ENCODE measurements around the gene RBMS1.
"Not testable (repeated sequence)": the region's sequence is repeated elsewhere in the genome, so short reads cannot be mapped to it uniquely, and the experiment has no call there.

Gene RBMS1

DNA sequence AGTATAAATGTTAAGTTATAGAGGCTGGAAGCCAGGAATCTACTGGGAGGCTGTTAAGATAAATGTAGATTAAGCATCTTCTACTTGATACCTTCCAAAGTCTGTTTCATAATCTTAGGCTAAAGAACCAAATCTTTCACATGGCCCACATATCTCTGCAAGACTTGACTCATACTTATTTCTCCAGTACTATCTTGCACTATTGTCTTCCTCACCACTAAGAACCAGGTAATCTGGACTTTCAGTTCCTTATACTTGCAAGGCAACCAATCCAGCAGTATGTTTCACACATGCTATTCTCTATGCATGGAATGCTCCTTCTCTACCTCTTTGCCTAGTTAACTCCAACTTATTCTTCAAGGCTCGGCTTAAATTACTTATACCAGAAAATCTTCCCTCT lies 62.2 kb downstream of the RBMS1 start:
- DNase-seq = no peak

DNA sequence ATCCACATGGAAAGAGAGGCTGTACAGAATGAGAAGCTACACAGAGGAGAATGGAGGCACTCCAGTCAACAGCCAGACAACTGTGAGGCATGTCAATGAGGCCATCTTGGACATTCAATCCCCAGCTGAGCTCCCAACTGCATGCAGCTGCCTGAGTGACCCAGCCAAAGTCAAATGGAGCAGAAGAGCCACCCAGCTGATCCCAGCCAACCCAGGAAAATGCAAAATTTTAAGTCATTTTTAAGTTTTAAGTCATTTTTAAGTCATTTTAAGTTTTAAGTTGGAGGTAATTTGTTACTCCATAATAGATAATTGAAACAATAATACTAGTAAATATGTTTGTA lies 63.6 kb downstream of the RBMS1 start:
- no peak for DNase-seq

DNA sequence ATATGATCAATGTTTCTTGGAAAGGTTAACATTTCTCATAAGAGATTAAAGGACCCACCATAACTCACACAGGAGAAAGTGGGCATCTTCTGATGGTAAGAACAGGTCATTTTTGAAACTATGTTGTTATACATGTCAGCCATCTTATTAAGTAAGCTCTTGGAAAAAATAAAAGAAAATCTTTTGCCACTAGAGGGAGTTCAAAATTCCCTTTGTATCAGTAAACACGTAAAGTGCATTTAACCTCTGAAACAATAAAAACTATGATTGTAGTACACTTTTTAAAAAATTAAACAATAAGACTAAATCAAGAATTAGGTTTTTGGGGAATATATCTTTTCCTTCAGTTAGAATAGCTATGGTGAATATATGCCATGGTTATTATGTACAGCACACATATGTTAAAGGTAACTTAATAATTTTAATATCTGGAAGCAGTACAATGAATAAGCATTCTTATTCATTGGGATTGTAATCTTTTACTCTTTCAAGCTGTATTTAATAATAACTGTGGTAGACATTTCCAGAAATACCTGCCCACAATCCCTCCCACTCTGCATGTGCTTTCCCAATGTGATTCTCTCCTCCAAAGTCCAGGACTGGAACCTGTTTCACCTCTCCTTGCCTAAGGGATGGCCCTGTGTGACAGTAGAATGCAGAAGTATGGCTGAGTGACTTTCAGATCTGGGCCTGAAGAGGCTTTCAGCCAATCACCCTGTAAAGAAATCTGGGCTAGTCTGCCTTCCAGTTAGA lies 64.2 kb downstream of the RBMS1 start:
- DNase-seq = peak; percentile 27 to 67

DNA sequence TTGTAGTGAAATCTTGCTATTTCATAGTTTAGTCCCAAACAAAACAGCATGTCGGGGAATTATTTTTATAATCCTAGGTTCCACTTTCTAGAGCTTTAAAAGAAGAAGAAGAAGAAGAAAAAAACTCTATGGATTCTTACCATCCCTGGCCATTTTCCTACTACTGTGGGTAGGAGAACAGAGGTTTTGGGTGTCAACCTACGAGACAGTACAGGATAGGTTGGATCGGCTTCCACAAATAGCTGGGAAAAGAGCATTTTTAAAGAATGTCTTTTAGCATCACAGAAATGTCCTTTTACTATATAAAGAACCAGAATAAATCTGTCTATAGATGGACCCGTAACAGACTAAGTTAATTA lies 65.2 kb downstream of the RBMS1 start:
- no peak for DNase-seq

DNA sequence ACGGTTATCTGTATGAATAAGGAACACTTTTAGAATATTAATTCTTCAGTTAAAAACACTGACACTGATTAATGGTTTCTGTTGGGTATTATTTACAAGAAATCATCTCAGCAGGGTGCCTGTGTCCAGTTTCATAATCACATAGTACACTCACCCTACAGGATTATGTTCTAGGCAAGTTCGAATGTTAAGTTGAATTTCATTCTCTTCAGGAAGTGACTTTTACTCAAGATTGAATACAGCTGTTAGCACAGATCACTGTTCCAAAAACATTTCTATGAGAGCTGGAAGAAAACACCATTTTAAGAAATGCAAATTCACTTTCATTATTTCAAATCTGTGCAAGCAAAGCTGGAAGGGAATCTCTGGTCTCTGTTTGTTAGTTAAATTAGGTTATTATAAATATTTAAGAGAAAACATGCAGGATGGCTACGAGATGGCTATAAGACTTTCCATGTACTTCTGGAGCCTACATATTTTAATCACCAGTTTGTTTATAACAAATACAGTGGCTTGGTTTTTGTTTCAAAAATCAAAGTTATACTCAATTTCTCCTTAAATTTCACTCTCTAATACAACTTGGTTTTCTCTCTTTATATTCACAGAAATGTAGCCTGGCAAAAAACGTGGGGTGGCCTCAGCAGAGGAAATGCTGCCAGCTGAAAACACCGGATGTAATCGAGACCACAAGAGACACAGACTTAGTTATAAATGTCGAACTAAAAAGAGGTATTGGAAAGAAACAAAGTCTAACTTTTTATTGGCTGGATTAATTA lies 65.8 kb downstream of the RBMS1 start:
- DNase-seq = no peak

DNA sequence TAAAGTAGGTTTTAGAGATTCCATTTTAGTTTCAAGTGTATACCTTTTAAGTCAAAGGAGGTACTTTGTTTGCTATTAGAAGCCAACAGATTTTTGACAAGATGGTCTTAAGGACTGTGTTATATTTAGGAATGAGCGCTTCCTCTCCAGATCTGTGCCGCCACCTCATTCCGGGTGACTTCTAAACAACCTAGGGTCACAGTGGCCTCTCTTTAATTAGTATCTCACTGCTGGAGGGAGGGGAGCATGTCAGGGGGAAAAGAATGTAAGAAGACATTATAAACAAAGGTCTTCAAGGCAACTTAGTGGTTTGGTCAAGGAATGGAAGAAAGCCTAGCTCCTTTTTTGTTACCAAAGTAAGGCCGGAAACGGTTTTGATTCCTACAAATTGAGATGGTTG lies 67.0 kb downstream of the RBMS1 start:
- DNase-seq = no peak

DNA sequence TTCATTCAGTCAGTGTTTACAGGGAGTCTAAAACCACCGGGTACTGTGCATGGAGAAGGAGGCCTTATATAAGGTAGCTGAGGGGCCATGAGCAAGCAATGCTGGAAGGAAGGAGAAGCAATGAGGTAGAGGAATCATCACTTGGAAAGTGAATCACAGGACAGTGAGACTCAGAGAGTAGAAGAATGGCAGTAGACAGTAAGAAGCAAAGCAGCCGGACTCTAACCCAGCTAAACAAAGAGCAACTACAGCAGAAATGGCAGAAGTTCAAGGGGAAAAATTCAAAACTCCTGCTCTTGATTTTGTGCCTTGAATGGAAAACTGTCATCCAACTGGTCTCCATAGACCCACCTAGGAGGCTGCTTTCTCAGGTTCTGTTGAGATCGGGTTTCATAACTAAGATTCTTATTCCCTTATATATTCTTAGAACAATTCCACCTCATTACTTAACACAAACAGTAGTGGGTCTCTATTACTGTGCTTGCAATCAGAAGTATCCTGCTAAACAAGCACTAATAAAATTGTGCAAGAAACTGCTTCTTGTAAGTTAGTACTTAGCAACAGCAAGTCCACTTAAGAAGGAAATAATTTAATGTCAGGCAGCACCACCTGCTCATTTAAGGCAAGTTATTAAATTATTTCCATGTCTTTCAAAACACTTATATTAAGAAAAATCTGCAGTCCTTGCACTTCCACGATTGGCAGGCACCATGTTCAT lies 68.0 kb downstream of the RBMS1 start:
- DNase-seq = no peak

DNA sequence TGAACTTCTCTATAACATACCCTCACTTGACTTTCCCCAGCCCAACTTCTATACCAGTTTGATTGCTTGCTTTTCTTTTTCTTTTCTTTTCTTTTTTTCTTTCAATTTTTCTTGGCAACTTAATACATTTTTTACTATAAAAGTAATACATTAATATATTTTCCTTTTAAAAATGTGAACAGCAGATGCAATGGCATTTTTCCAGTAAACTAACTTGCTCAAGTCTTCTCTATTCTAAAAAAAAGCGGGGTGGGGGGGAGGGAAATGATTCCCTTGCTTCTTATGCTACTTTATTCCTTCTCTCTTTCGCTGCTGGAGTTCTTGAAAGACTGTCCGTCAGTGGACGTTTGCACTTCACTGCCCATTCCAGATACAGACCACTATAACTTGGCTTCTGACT lies 70.5 kb downstream of the RBMS1 start:
- no peak for DNase-seq

DNA sequence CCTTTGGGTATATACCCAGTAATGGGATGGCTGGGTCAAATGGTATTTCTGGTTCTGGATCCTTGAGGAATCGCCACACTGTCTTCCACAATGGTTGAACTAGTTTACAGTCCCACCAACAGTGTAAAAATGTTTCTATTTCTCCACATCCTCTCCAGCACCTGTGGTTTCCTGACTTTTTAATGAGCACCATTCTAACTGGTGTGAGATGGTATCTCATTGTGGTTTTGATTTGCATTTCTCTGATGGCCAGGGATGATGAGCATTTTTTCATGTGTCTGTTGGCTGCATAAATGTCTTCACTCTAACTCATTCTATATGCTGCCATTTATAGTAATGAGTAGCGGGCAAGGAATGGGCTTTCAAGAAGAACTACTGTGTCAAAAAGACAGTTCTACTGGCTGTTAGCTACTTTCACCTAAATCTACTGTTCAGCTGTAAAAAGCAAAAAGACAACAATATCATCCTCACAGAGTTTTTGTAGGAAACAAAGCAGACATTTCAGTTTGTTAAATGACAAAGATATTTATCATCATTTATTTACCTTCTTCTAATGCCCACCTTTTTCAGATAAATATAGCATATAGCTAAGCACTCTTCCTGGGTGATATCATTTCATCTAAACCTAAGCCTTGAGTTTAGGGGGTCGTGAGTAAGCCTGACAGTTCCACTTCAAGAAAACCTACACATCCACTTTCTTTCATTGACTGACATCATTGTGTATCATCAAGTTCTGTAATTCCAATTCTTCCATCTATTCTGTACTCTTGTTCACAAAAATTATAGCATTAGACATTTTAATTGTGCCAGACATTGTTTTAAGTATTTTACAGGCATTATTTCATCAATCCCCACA lies 71.7 kb downstream of the RBMS1 start:
- DNase-seq = not testable (repeated sequence)

DNA sequence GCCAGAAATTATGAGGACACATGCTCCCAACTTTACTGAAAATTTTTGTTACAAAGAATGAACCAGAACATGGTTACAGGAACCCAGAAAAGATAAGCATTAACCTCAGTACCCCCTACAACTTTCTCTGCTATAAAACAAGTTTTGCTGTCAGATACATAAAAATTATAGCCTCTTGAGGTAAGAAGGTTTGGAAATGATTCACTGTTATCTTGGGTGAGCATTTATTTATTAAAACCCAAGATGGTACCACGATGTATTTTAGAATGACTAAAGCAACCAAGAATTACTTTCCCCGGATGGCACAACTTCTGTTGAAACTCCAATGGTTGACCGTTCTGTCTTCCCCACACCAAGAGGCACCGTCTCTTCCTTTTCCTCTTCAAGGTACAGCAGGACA lies 72.9 kb downstream of the RBMS1 start:
- DNase-seq = no peak

DNA sequence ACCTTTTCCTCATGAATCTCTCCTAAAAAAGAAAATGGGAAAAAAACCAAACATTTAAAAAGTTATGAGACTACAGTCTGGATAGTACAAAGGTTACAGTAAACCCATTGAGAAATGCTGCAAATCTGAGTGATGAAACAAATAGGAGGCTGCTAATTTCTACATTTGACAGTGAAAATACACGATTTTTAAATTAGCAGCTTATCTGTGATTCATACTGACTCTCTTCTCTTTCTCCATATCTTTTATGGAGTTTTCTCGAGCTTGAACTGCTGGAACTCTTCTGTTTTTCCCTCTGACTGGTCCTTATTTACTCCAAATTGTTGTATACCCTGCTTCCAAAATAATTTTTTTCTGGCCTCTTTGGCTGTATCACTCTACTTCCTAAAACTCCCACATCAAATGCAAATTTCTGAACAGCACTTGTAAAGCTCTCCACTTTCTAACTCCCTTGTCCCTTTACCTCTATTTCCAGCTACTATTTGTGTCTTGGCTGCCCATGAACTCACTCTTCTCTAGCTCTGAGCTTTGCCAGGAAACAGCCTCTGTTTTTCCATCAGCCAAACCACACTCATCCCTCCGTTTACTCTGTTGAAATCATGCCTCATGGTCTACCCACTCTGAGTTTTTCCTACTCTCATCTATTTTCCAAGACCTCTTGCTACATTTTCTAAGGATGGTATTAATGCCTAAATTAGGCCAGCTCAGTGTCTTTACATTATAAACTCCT lies 73.7 kb downstream of the RBMS1 start:
- DNase-seq = no peak

DNA sequence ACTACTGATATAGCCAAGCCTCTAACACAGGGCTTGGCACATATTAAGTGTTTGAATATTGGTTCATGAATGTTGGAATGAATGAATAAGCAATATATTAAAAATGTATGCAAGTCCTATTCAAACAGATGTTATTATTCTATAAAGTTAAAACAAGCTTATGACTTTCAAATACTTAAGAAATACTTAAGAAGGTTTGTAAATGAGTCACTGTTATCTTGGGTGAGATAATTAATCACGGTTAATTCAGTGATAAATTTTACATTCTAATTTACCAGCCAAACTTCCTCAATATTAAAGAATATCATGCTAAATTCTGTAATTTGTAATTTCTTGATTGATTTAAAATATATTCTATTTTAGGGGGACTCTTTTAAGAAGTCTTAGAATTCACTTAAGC lies 74.8 kb downstream of the RBMS1 start:
- DNase-seq = no peak

DNA sequence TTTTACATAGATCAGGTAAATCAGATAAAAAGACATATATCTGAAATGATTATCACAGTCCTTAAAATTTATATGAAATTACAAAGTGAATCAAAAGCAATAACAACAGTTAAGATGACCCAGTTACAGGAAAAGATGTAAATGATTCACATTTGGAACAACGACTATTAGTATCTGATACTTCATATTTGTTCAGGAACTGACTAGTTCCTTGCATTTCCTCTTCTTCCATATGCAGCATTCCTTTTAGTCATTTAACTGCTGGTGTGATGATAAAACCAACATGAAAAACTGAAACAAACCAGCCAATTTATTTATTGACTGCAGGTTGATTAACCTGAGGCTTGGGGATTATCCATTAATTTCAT lies 75.2 kb downstream of the RBMS1 start:
- no peak for DNase-seq

DNA sequence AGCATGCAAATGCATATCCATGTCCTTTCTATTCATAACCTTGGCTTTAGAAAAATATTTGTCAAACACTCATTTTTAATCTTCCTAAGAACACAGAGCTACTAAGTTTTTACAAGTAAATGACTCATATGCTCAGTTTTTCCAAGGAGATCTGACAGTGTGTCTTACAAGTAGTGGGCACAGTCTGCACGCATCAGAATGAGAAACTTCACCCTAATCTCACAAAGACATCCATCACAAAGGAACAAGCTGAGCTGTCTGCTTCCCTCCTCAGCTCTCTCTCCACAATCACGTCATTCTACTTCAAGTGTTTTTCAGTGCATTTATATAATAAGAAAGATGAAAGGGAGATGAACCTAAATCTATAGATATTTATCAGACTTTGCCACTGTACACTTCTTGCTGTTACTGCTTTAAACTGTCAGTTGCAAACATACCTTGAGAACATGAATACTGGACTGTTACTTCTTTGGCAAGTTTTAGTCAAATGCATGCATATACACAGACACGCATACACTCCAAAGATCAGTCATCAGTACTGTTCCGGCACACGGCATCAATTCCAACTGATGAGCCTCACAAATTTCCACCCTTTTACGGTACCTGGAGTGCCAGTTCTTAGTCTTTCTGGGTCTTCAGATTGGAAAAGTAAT lies 75.7 kb downstream of the RBMS1 start:
- no peak for DNase-seq

DNA sequence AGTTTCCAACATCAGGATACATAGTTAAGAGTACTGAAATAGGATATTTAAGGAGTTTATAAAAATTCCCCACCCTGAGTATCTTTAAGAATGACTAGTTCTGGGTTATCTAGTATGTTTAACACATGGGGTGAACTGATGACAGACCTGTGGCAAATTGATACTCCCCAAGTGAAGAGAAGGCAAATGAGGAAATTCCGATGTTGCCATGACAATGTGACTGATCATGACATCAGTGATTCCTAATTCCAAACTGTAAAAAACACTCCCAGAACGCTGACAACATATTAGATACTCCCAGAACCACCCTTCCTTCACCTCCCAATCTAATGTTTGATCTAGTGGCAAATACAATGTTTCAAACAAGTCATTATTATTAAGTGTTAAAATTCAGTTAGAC lies 77.6 kb downstream of the RBMS1 start:
- no peak for DNase-seq

DNA sequence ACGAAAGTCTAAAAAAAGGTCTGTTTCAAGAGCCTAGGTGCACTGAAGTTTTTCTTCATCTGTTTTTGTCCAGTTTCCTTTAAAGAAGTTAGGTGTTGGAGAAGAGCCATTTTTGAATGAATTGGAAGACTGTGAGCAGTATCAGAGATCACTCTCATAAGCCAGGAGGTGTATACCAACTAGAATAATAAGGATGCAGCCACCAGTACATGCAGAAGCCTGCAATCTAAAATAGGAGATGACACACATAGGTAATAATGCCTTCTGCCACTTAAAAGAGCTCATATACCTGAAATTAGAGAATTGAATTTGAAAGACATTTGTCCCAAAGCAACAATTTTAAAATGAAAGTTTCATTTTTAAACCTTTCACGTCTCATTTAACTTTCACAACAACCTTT lies 81.7 kb downstream of the RBMS1 start:
- no peak for DNase-seq

DNA sequence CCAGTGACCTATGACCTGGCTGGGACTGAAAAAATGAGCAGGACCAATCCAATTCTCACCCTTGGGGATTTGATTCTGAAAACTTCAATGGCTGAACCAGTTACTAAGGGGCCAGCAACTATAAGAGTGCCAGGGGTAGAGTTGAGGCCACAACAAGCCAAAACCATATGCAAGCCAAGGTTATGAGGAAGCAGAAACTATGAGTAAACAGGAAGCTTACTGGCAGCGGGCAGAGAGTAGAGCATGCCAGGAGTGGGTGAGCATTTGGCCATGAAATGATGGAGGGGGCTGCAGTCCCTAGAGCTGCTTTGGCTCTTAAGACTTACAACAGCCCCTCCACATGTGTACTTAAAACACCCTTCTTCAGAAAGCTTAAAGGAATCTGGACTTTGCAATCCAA lies 82.4 kb downstream of the RBMS1 start:
- no peak for DNase-seq

DNA sequence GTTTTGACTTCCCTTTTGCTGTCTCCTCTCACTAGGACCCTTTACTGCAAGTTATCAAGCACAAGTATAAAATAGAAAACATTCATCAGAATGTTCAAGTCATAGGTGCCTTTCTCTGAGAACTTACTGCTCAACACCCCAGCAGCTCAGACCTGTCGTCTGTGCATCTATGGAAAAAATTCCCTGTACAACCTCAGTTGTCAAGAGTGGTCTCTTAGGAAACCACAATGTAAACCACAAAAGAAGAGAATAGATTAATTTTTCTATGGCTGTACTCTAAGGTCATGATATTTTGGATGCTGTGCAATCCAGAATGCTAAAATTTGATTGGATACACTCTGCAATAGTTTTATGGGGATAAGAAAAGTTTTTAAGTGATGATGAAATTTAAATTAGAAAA lies 84.1 kb downstream of the RBMS1 start:
- DNase-seq = no peak

DNA sequence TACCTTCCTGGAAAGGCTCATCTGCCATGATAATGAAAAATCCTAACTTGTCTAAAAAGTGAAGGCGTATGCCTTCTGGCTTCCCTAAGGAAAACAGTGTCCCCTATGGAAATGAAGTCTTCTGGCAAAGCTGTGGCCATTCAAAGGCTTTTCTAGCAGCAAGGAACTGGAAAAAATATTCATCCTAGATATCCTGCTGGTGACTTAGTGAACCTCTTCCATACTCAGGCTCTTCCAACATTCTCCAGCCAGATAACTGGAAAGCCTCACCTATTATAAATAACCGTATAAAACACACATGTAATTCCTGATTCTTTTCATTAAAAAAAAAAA lies 84.7 kb downstream of the RBMS1 start:
- DNase-seq = no peak

DNA sequence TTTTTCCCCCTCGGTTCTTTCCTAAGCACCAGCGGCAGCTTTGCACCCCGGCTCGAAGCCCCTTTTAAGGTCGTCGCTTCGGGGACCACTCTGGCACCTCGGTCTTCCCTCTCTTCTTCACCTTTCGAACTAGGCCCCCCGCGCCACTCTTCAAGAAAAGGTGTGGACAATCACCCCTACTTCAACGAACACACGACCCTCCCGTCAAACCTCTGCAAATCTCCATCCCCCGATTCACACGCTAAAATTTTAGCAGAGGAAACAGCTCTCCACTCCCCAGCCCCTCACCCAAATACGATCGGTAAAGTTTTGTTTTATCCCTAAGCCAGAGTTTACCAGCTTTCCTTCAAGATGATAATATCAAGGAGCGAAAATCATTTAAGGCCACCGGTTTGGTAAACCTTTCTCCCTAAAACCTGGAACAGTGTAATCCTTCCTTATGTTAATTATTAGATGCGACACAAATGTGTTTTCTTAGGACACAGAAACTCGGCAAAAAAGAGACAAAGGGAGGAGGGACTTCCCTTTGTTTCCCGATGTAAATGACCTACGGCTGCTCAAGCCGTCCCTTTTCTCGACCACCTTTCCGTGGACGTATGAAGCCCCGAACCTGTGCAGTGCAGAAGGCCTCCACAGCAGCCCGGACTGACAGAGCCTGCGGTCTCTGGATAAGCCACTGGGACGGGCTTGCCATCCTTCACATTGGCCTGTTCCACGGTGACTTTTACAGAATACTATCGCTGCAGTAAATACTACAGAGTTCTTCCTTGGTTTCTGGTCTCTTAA lies 85.2 kb downstream of the RBMS1 start:
- no peak for DNase-seq
